HepG2 (cell line): Measurements from ENCODE around the gene LAMA1. TPM values are rescaled to one million over a fixed set of nuclear protein-coding genes. Genes with fewer than 3 reads are reported as not detected.

Experiments used
- ATAC-seq: fragments of 200-7000 bp; cut with Tn5 transposase; 3 replicates; pipeline ENCODE4 v1.9.1; 2020; ENCODE audit warnings: mild to moderate bottlenecking, moderate library complexity
- BruUV-seq: library from RNA; stranded (reverse); fragments of 400-500 nt; replicated peaks from 2 replicates; lab custom pipeline; 2021; lab: Mats Ljungman, UMichigan
- CTCF ChIA-PET: fragments of 300-600 bp; formaldehyde crosslinking; extraction: SDS; loops from one replicate; lab custom pipeline; 2021; ENCODE audit warnings: low total read pairs, inconsistent platforms, low intra/inter-chr PET ratio; lab: Yijun Ruan, JAX
- POLR2A ChIA-PET: fragments of 350-600 bp; sonication (Branson Sonifier 250); formaldehyde crosslinking; loops from one replicate; lab custom pipeline; 2020; ENCODE audit warnings: antibody characterized with exemption, inconsistent platforms; lab: Yijun Ruan, JAX
- DNase-seq: peaks from one replicate; pipeline ENCODE4 v3.0.0-alpha.2; 2015; ENCODE audit warnings: low spot score
- FAIRE-seq: peaks from 3 replicates; lab custom pipeline; 2011; peaks lifted over from hg19 to GRCh38; lab: Jason Lieb, UNC
- H2AFZ ChIP-seq: one replicate; pipeline ENCODE4 v1.6.1; 2011; ENCODE audit warnings: low read length, inconsistent platforms
- H3K27ac ChIP-seq: fragments of 300-600 bp; 3 replicates; pipeline ENCODE4 v1.8.0; 2011; ENCODE audit warnings: mixed run types, mild to moderate bottlenecking, mixed read lengths, low read length, inconsistent platforms; ENCODE audit not compliant: insufficient read depth; ENCODE audit errors: extremely low read length
- H3K27me3 ChIP-seq, 2 experiments: fragments of 200-600 bp in 1 of 2; 2 replicates in 1 of 2; 3 replicates in 1 of 2; pipeline versions ENCODE4 v1.6.0 to v1.8.0; 2011; ENCODE audit warnings: low read length in 2 of 2, mild to moderate bottlenecking in 2 of 2, moderate library complexity in 2 of 2, inconsistent platforms in 1 of 2; ENCODE audit not compliant: insufficient read depth in 2 of 2, control insufficient read depth in 1 of 2
- H3K36me3 ChIP-seq, 2 experiments: fragments of 200-600 bp in 1 of 2; replicated peaks in 1 of 2; 2 replicates in 1 of 2; 3 replicates in 1 of 2; pipeline versions ENCODE4 v1.5.1 to v1.8.0; 2011; ENCODE audit warnings: low read length in 2 of 2, inconsistent platforms in 1 of 2; ENCODE audit not compliant: insufficient read depth in 2 of 2, control insufficient read depth in 1 of 2
- H3K4me1 ChIP-seq: 2 replicates; pipeline ENCODE4 v1.5.1; 2012; ENCODE audit warnings: low read length, inconsistent platforms; ENCODE audit not compliant: insufficient read depth
- H3K4me2 ChIP-seq: 2 replicates; pipeline ENCODE4 v1.6.0; 2011; ENCODE audit warnings: low read depth, low read length, inconsistent platforms
- H3K4me3 ChIP-seq, 3 experiments: fragments of 200-600 bp in 1 of 3; sonication (generic), shearing (Covaris generic) in 1 of 3; replicated peaks in 1 of 3; 2 replicates each; pipeline ENCODE4 v1.5.1; 2011 to 2016; ENCODE audit warnings: low read length in 3 of 3, inconsistent platforms in 2 of 3, low read depth in 2 of 3, mild to moderate bottlenecking in 2 of 3, control low read depth in 1 of 3, mixed read lengths in 1 of 3; ENCODE audit not compliant: insufficient read depth in 1 of 3
- H3K79me2 ChIP-seq: one replicate; pipeline ENCODE4 v1.6.1; 2011; ENCODE audit warnings: low read length, inconsistent platforms; ENCODE audit not compliant: insufficient read depth
- H3K9ac ChIP-seq: 2 replicates; pipeline ENCODE4 v1.6.0; 2011; ENCODE audit warnings: mild to moderate bottlenecking, low read depth, low read length, inconsistent platforms; ENCODE audit not compliant: insufficient read depth
- H3K9me3 ChIP-seq: 2 replicates; pipeline ENCODE4 v1.5.1; 2012; ENCODE audit warnings: mild to moderate bottlenecking, low read length
- H4K20me1 ChIP-seq: 2 replicates; pipeline ENCODE4 v1.6.0; 2011; ENCODE audit warnings: inconsistent platforms, mild to moderate bottlenecking, low read length, moderate library complexity; ENCODE audit not compliant: insufficient read depth
- CEBPG ChIP-seq: IDR thresholded peaks from 2 replicates; pipeline ENCODE4 v1.6.1; 2016
- GATAD1 ChIP-seq: IDR thresholded peaks from 2 replicates; pipeline ENCODE4 v1.6.1; 2016; ENCODE audit warnings: missing genetic modification reagents, missing compliant biosample characterization
- NCOA5 ChIP-seq: sonication (generic); formaldehyde crosslinking; IDR thresholded peaks from 2 replicates; pipeline ENCODE4 v1.4.0; 2020; ENCODE audit warnings: missing genetic modification reagents
- REST ChIP-seq, 2 experiments: IDR thresholded peaks; 2 replicates each; pipeline ENCODE4 v1.6.1; 2011 to 2012; ENCODE audit warnings: low read length in 2 of 2, borderline replicate concordance in 1 of 2, low read depth in 1 of 2, mild to moderate bottlenecking in 1 of 2, moderate library complexity in 1 of 2
- ZBTB8A ChIP-seq: sonication (generic); formaldehyde crosslinking; IDR thresholded peaks from 2 replicates; pipeline ENCODE4 v1.4.0; 2020; ENCODE audit warnings: mild to moderate bottlenecking, low read depth, missing genetic modification reagents, borderline replicate concordance
- ZNF275 ChIP-seq: sonication (generic); formaldehyde crosslinking; IDR thresholded peaks from 2 replicates; pipeline ENCODE4 v1.8.0; 2022; ENCODE audit warnings: missing genetic modification reagents, mild to moderate bottlenecking, inconsistent platforms, borderline replicate concordance
- WGBS: methylation state at CpG from one replicate; pipeline ENCODE4 v1.1.6; 2017; ENCODE audit warnings: low lambda C conversion rate; 5-methylcytosine and 5-hydroxymethylcytosine counted together
- in situ Hi-C: cut with HindIII; loops from 2 replicates; pipeline ENCODE4 v1.10.0; 2017; ENCODE audit warnings: low pct_unique_long_range_greater_than_20kb; ENCODE audit not compliant: extremely low pct_ligation_motif_present
- intact Hi-C: fragments of 100-400 bp; cut with micrococcal nuclease; formaldehyde crosslinking; loops from one replicate; pipeline ENCODE4 v1.10.0; 2022; ENCODE audit not compliant: unreplicated experiment
- polyA plus RNA-seq, 8 experiments: library from polyadenylated mRNA; depleted of rRNA in 3 of 8; stranded (reverse) in 7 of 8; unstranded in 1 of 8; fragments of >200 nt; fragmentation: Illumina TruSeq in 4 of 8; extraction: Trizol in 4 of 8; gene quantifications; 2 replicates each; pipeline versions ENCODE4 v1.2.1 to v1.2.3, GENCODE V29; 2011 to 2016; ENCODE audit warnings: low read depth in 4 of 8, missing spikeins in 1 of 8, mixed read lengths in 1 of 8; ENCODE audit not compliant: insufficient read depth in 1 of 8
- total RNA-seq, 5 experiments: library from RNA; depleted of rRNA; stranded (reverse); fragments of >200 nt; fragmentation: Illumina TruSeq; extraction: Trizol; gene quantifications; 2 replicates each; pipeline ENCODE4 v1.2.3, GENCODE V29; 2016; ENCODE audit warnings: low read depth in 1 of 5
- TF ChIP-seq, protein P1 (sequence below): sonication (generic); formaldehyde crosslinking; IDR thresholded peaks from 2 replicates; pipeline ENCODE4 v1.4.0; 2020; ENCODE audit warnings: missing genetic modification reagents

LAMA1 gene
- total and polyA plus RNA-seq, 2 of the 13 experiments (the other 11 are each of a cell fraction or from before 2014, with no cell fraction given) = 0.05 to 0.44 TPM

DNA sequence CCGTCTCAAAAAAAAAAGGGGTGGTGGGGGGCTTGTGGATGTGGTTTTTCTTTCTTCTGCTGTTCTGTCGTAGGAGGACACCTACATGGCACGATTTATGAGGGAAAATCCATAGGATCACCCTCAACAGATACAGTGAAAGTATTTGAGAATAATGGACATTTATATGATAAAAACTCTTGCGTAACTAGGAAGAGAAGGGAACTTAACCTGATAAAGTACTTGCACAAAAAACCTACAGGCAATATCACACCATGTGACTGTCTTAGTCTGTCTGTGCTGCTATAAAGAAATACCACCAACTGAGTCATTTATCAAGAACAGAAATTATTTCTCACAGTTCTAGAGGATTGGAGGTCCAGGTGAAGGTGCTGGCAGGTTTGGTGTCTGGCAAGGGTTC lies 21.8 kb upstream of the LAMA1 start:
- Histone ChIP-seq H3K36me3 (no peaks in the 10 kb centered on the region), H3K9ac (no peak overlapping the region), H3K9me3 (no peaks in the 10 kb centered on the region), H3K27ac (no peak overlapping the region), H3K4me2 (no peak overlapping the region), H3K27me3 (no peaks in the 10 kb centered on the region), H3K4me3 (no peak overlapping the region), H3K79me2 (no peaks in the 10 kb centered on the region), H4K20me1 (no peaks in the 10 kb centered on the region), H3K4me1 (no peaks in the 10 kb centered on the region), H2AFZ (no peak overlapping the region)
- TF ChIP-seq REST (IDR thresholded peaks at IDR 0.05; ENCODE audit: borderline replicate concordance in 1 of 2, low read depth in 1 of 2, low read length in 2 of 2) (no peak), NCOA5 (no peak), ZNF275 (CRISPR knock-in tag) (no peak), CEBPG (CRISPR knock-in tag) (no peak), GATAD1 (CRISPR knock-in tag) (no peak), ZBTB8A (CRISPR knock-in tag) (no peak)
- TF ChIP-seq, protein P1, sequence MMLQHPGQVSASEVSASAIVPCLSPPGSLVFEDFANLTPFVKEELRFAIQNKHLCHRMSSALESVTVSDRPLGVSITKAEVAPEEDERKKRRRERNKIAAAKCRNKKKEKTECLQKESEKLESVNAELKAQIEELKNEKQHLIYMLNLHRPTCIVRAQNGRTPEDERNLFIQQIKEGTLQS (CRISPR knock-in tag) = no peak
- DNase-seq (no peak), FAIRE-seq (no peak), ATAC-seq (no peak)
- BruUV-seq = no TSS peak
- 50% methylated on average over 4 of the region's 4 CpGs for WGBS
- intact Hi-C loops (no loop called here), in situ Hi-C loops (no loop called here)
- ChIA-PET CTCF (no interaction called here), POLR2A (no interaction called here)
